HCT116 (cell line): ENCODE results near the gene SYNE3.

ENCODE experiments used
- EZH2 ChIP-seq: fragments of 200-600 bp; sonication (generic); IDR thresholded peaks from 2 replicates; pipeline ENCODE4 v1.6.1; 2017; ENCODE audit warnings: antibody characterized with exemption, mixed run types
- EZH2phosphoT487 ChIP-seq: fragments of 200-600 bp; IDR thresholded peaks from 2 replicates; pipeline ENCODE4 v1.6.1; 2018; ENCODE audit warnings: antibody characterized with exemption, borderline replicate concordance
- MAX ChIP-seq: IDR thresholded peaks from 2 replicates; pipeline ENCODE4 v1.6.1; 2012
- POLR2AphosphoS5 ChIP-seq: IDR thresholded peaks from 2 replicates; pipeline ENCODE4 v1.6.1; 2011; ENCODE audit warnings: mild to moderate bottlenecking, low read depth, low read length, moderate library complexity
- REST ChIP-seq: IDR thresholded peaks from 2 replicates; pipeline ENCODE4 v1.6.1; 2012; ENCODE audit warnings: low read depth
- SIN3A ChIP-seq: IDR thresholded peaks from 2 replicates; pipeline ENCODE4 v1.6.1; 2012; ENCODE audit warnings: low read depth
- YY1 ChIP-seq: IDR thresholded peaks from 2 replicates; pipeline ENCODE4 v1.6.1; 2011; ENCODE audit warnings: low read length, low read depth, moderate library complexity, mild to moderate bottlenecking; ENCODE audit not compliant: insufficient replicate concordance; ENCODE audit errors: extremely low read depth
- TF ChIP-seq, protein P1 (sequence below), 3 experiments: fragments of 200-600 bp in 1 of 3; sonication (generic) in 1 of 3; IDR thresholded peaks in 2 of 3; conservative IDR thresholded peaks in 1 of 3; 2 replicates each; pipeline ENCODE4 v1.5.1; 2012 to 2017; ENCODE audit warnings: low read depth in 2 of 3, low read length in 2 of 3, antibody characterized with exemption in 1 of 3, borderline replicate concordance in 1 of 3, control low read depth in 1 of 3, mild to moderate bottlenecking in 1 of 3, mixed read lengths in 1 of 3, mixed run types in 1 of 3, moderate library complexity in 1 of 3; ENCODE audit not compliant: insufficient read depth in 1 of 3

- TF ChIP-seq YY1: no peak
- no peak for TF ChIP-seq EZH2phosphoT487
- TF ChIP-seq, protein P1, sequence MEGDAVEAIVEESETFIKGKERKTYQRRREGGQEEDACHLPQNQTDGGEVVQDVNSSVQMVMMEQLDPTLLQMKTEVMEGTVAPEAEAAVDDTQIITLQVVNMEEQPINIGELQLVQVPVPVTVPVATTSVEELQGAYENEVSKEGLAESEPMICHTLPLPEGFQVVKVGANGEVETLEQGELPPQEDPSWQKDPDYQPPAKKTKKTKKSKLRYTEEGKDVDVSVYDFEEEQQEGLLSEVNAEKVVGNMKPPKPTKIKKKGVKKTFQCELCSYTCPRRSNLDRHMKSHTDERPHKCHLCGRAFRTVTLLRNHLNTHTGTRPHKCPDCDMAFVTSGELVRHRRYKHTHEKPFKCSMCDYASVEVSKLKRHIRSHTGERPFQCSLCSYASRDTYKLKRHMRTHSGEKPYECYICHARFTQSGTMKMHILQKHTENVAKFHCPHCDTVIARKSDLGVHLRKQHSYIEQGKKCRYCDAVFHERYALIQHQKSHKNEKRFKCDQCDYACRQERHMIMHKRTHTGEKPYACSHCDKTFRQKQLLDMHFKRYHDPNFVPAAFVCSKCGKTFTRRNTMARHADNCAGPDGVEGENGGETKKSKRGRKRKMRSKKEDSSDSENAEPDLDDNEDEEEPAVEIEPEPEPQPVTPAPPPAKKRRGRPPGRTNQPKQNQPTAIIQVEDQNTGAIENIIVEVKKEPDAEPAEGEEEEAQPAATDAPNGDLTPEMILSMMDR (IDR thresholded peaks at IDR 0.05 in 2 of 3, conservative IDR thresholded peaks at IDR 0.05 in 1 of 3; ENCODE audit: borderline replicate concordance in 1 of 3, insufficient read depth in 1 of 3, low read depth in 2 of 3, low read length in 2 of 3): no peak
- no peak for TF ChIP-seq REST
- no peak for TF ChIP-seq SIN3A
- no peak for TF ChIP-seq EZH2
- TF ChIP-seq MAX: no peak
- TF ChIP-seq POLR2AphosphoS5: no peak
Measured at GRCh38 chr14:95555053-95555452, 38.6 kb upstream of the SYNE3 start.
